ENCODE results near the gene PLEKHS1.

Gene PLEKHS1

GRCh38 chr10:113709221-113709838 is 42.2 kb upstream of the PLEKHS1 start:
- H3K4me1 ChIP-seq (ENCODE audit: control insufficient read depth, low read depth, low read length): peaks cover 16% of the 10 kb centered on the region
- H3K56ac ChIP-seq (ENCODE audit: low read length): no peak overlapping the region
- H3K27me3 ChIP-seq (ENCODE audit: insufficient read depth, low read length, poor library complexity): no peaks in the 10 kb centered on the region
- no peak overlapping the region for H3K4ac ChIP-seq (ENCODE audit: low read depth, low read length)
- H3K9ac ChIP-seq (ENCODE audit: low read length): no peak overlapping the region
- H2AK5ac ChIP-seq (ENCODE audit: low read length): no peak overlapping the region
- no peak overlapping the region for H2BK15ac ChIP-seq (replicated peaks; ENCODE audit: low read depth)
- no peak overlapping the region for H3K4me3 ChIP-seq (ENCODE audit: low read length)
- no peak overlapping the region for H4K5ac ChIP-seq (ENCODE audit: low read length)
- H3K79me1 ChIP-seq (ENCODE audit: low read length): no peaks in the 10 kb centered on the region
- H3K27ac ChIP-seq (ENCODE audit: low read depth, low read length): no peak overlapping the region
- no peak overlapping the region for H3K23ac ChIP-seq (ENCODE audit: low read length)
- H3K79me2 ChIP-seq (ENCODE audit: control insufficient read depth, insufficient read depth, low read length): no peaks in the 10 kb centered on the region
- H3K18ac ChIP-seq (ENCODE audit: low read length): no peak overlapping the region
- no CpG with 5 or more reads among the region's 8 CpGs for WGBS (ENCODE audit: extremely low coverage, insufficient coverage, low lambda C conversion rate)
- no peaks in the 10 kb centered on the region for H3K36me3 ChIP-seq (ENCODE audit: control insufficient read depth, insufficient read depth, low read length)
- no peak overlapping the region for H2BK120ac ChIP-seq (ENCODE audit: low read depth, low read length)
- H3K4me2 ChIP-seq (ENCODE audit: low read length): no peak overlapping the region
- H4K8ac ChIP-seq (ENCODE audit: low read depth, low read length): no peak overlapping the region
- peak; percentile 53 for DNase-seq
- H2BK5ac ChIP-seq (ENCODE audit: low read length): no peak overlapping the region

GRCh38 chr10:113711142-113711541 is 40.3 kb upstream of the PLEKHS1 start:
- WGBS (ENCODE audit: extremely low coverage, insufficient coverage, low lambda C conversion rate): no CpG with 5 or more reads among the region's 2 CpGs
- Histone ChIP-seq H3K27me3 (ENCODE audit: insufficient read depth, low read length, poor library complexity) (no peaks in the 10 kb centered on the region), H4K5ac (ENCODE audit: low read length) (no peak overlapping the region), H4K8ac (ENCODE audit: low read depth, low read length) (no peak overlapping the region), H2BK15ac (replicated peaks; ENCODE audit: low read depth) (no peak overlapping the region), H2BK5ac (ENCODE audit: low read length) (no peak overlapping the region), H3K56ac (ENCODE audit: low read length) (no peak overlapping the region), H3K79me2 (ENCODE audit: control insufficient read depth, insufficient read depth, low read length) (no peaks in the 10 kb centered on the region), H3K4me3 (ENCODE audit: low read length) (no peak overlapping the region), H2BK120ac (ENCODE audit: low read depth, low read length) (no peak overlapping the region), H3K23ac (ENCODE audit: low read length) (no peak overlapping the region), H3K27ac (ENCODE audit: low read depth, low read length) (peak overlapping the region; percentile 15), H3K4me1 (ENCODE audit: control insufficient read depth, low read depth, low read length) (peaks cover 12% of the 10 kb centered on the region), H3K4me2 (ENCODE audit: low read length) (no peak overlapping the region), H3K4ac (ENCODE audit: low read depth, low read length) (no peak overlapping the region), H2AK5ac (ENCODE audit: low read length) (no peak overlapping the region), H3K36me3 (ENCODE audit: control insufficient read depth, insufficient read depth, low read length) (no peaks in the 10 kb centered on the region), H3K79me1 (ENCODE audit: low read length) (no peaks in the 10 kb centered on the region), H3K18ac (ENCODE audit: low read length) (no peak overlapping the region), H3K9ac (ENCODE audit: low read length) (no peak overlapping the region)
- peak; percentile 66 for DNase-seq

GRCh38 chr10:113712024-113712423 is 39.5 kb upstream of the PLEKHS1 start:
- H3K56ac ChIP-seq (ENCODE audit: low read length): no peak overlapping the region
- no peak overlapping the region for H3K23ac ChIP-seq (ENCODE audit: low read length)
- no peak overlapping the region for H4K8ac ChIP-seq (ENCODE audit: low read depth, low read length)
- H3K4ac ChIP-seq (ENCODE audit: low read depth, low read length): no peak overlapping the region
- no CpG with 5 or more reads among the region's 3 CpGs for WGBS (ENCODE audit: extremely low coverage, insufficient coverage, low lambda C conversion rate)
- no peak overlapping the region for H3K4me2 ChIP-seq (ENCODE audit: low read length)
- H3K36me3 ChIP-seq (ENCODE audit: control insufficient read depth, insufficient read depth, low read length): no peaks in the 10 kb centered on the region
- peaks cover 10% of the 10 kb centered on the region for H3K4me1 ChIP-seq (ENCODE audit: control insufficient read depth, low read depth, low read length)
- no peak overlapping the region for H3K27ac ChIP-seq (ENCODE audit: low read depth, low read length)
- no peak overlapping the region for H3K4me3 ChIP-seq (ENCODE audit: low read length)
- no peak for DNase-seq
- H3K79me1 ChIP-seq (ENCODE audit: low read length): no peaks in the 10 kb centered on the region
- no peak overlapping the region for H2BK15ac ChIP-seq (replicated peaks; ENCODE audit: low read depth)
- no peaks in the 10 kb centered on the region for H3K79me2 ChIP-seq (ENCODE audit: control insufficient read depth, insufficient read depth, low read length)
- no peak overlapping the region for H3K9ac ChIP-seq (ENCODE audit: low read length)
- no peak overlapping the region for H2BK120ac ChIP-seq (ENCODE audit: low read depth, low read length)
- no peak overlapping the region for H4K5ac ChIP-seq (ENCODE audit: low read length)
- no peak overlapping the region for H2BK5ac ChIP-seq (ENCODE audit: low read length)
- H2AK5ac ChIP-seq (ENCODE audit: low read length): no peak overlapping the region
- H3K18ac ChIP-seq (ENCODE audit: low read length): no peak overlapping the region
- H3K27me3 ChIP-seq (ENCODE audit: insufficient read depth, low read length, poor library complexity): no peaks in the 10 kb centered on the region

GRCh38 chr10:113712755-113713639 is 38.5 kb upstream of the PLEKHS1 start:
- peak; percentile 45 for DNase-seq
- no peak overlapping the region for H3K4me2 ChIP-seq (ENCODE audit: low read length)
- no CpG with 5 or more reads among the region's 8 CpGs for WGBS (ENCODE audit: extremely low coverage, insufficient coverage, low lambda C conversion rate)

GRCh38 chr10:113713640-113713982 is 37.9 kb upstream of the PLEKHS1 start:
- H3K4ac ChIP-seq (ENCODE audit: low read depth, low read length): no peak overlapping the region
- H3K56ac ChIP-seq (ENCODE audit: low read length): no peak overlapping the region
- H2BK120ac ChIP-seq (ENCODE audit: low read depth, low read length): no peak overlapping the region
- H3K27ac ChIP-seq (ENCODE audit: low read depth, low read length): no peak overlapping the region
- peaks cover 10% of the 10 kb centered on the region for H3K4me1 ChIP-seq (ENCODE audit: control insufficient read depth, low read depth, low read length)
- H3K79me2 ChIP-seq (ENCODE audit: control insufficient read depth, insufficient read depth, low read length): no peaks in the 10 kb centered on the region
- no peak overlapping the region for H4K5ac ChIP-seq (ENCODE audit: low read length)
- H2AK5ac ChIP-seq (ENCODE audit: low read length): no peak overlapping the region
- H3K23ac ChIP-seq (ENCODE audit: low read length): no peak overlapping the region
- H3K4me3 ChIP-seq (ENCODE audit: low read length): no peak overlapping the region
- no peaks in the 10 kb centered on the region for H3K79me1 ChIP-seq (ENCODE audit: low read length)
- H3K36me3 ChIP-seq (ENCODE audit: control insufficient read depth, insufficient read depth, low read length): no peaks in the 10 kb centered on the region
- no peak overlapping the region for H3K4me2 ChIP-seq (ENCODE audit: low read length)
- no CpG with 5 or more reads among the region's 2 CpGs for WGBS (ENCODE audit: extremely low coverage, insufficient coverage, low lambda C conversion rate)
- no peaks in the 10 kb centered on the region for H3K27me3 ChIP-seq (ENCODE audit: insufficient read depth, low read length, poor library complexity)
- DNase-seq: no peak
- no peak overlapping the region for H3K9ac ChIP-seq (ENCODE audit: low read length)
- no peak overlapping the region for H4K8ac ChIP-seq (ENCODE audit: low read depth, low read length)
- H3K18ac ChIP-seq (ENCODE audit: low read length): no peak overlapping the region
- H2BK15ac ChIP-seq (replicated peaks; ENCODE audit: low read depth): no peak overlapping the region
- no peak overlapping the region for H2BK5ac ChIP-seq (ENCODE audit: low read length)

More at GRCh38 chr10:113712755-113713639, 38.5 kb upstream of the PLEKHS1 start:
- H3K23ac ChIP-seq (ENCODE audit: low read length): no peak overlapping the region
- no peak overlapping the region for H3K9ac ChIP-seq (ENCODE audit: low read length)
- H4K5ac ChIP-seq (ENCODE audit: low read length): no peak overlapping the region
- no peaks in the 10 kb centered on the region for H3K27me3 ChIP-seq (ENCODE audit: insufficient read depth, low read length, poor library complexity)
- no peak overlapping the region for H3K56ac ChIP-seq (ENCODE audit: low read length)
- H3K4me1 ChIP-seq (ENCODE audit: control insufficient read depth, low read depth, low read length): peaks cover 10% of the 10 kb centered on the region
- no peak overlapping the region for H3K27ac ChIP-seq (ENCODE audit: low read depth, low read length)
- H4K8ac ChIP-seq (ENCODE audit: low read depth, low read length): no peak overlapping the region
- H2BK5ac ChIP-seq (ENCODE audit: low read length): no peak overlapping the region
- H2AK5ac ChIP-seq (ENCODE audit: low read length): no peak overlapping the region
- no peaks in the 10 kb centered on the region for H3K79me2 ChIP-seq (ENCODE audit: control insufficient read depth, insufficient read depth, low read length)
- no peak overlapping the region for H2BK15ac ChIP-seq (replicated peaks; ENCODE audit: low read depth)
- H2BK120ac ChIP-seq (ENCODE audit: low read depth, low read length): no peak overlapping the region
- H3K4ac ChIP-seq (ENCODE audit: low read depth, low read length): no peak overlapping the region
- H3K79me1 ChIP-seq (ENCODE audit: low read length): no peaks in the 10 kb centered on the region
- H3K18ac ChIP-seq (ENCODE audit: low read length): no peak overlapping the region
- no peak overlapping the region for H3K4me3 ChIP-seq (ENCODE audit: low read length)
- no peaks in the 10 kb centered on the region for H3K36me3 ChIP-seq (ENCODE audit: control insufficient read depth, insufficient read depth, low read length)

All from mesendoderm (in vitro differentiated cells).